Parathyroid adenoma (tissue), 2 donors: ENCODE results near the gene ZNF688.

Experiments used
- H2AFZ ChIP-seq: fragments of 300-600 bp; sonication (generic); one replicate; pipeline ENCODE4 v1.7.0; 2017; ENCODE audit warnings: antibody characterized with exemption, mild to moderate bottlenecking
- H3K27ac ChIP-seq: fragments of 300-600 bp; sonication (generic); one replicate; pipeline ENCODE4 v1.7.0; 2017
- H3K27me3 ChIP-seq: fragments of 300-600 bp; sonication (generic); one replicate; pipeline ENCODE4 v1.7.0; 2017; ENCODE audit warnings: low read length; ENCODE audit not compliant: control insufficient read depth, insufficient read depth
- H3K36me3 ChIP-seq: fragments of 300-600 bp; sonication (generic); one replicate; pipeline ENCODE4 v1.7.0; 2017; ENCODE audit warnings: low read length; ENCODE audit not compliant: control insufficient read depth, insufficient read depth
- H3K4me1 ChIP-seq: fragments of 300-600 bp; sonication (generic); one replicate; pipeline ENCODE4 v1.7.0; 2017; ENCODE audit warnings: control low read depth
- H3K4me2 ChIP-seq: fragments of 300-600 bp; sonication (generic); one replicate; pipeline ENCODE4 v1.7.0; 2017; ENCODE audit warnings: low read length
- H3K4me3 ChIP-seq: fragments of 300-600 bp; sonication (generic); one replicate; pipeline ENCODE4 v1.7.0; 2017; ENCODE audit warnings: low read depth, low read length
- H3K79me2 ChIP-seq: fragments of 300-600 bp; sonication (generic); one replicate; pipeline ENCODE4 v1.7.0; 2017; ENCODE audit warnings: control low read depth
- H3K9ac ChIP-seq: fragments of 300-600 bp; sonication (generic); one replicate; pipeline ENCODE4 v1.7.0; 2017; ENCODE audit warnings: mild to moderate bottlenecking
- H3K9me3 ChIP-seq: fragments of 300-600 bp; sonication (generic); one replicate; pipeline ENCODE4 v1.7.0; 2017; ENCODE audit warnings: low read length; ENCODE audit not compliant: control insufficient read depth
- TF ChIP-seq, protein P1 (sequence below): fragments of 300-600 bp; sonication (generic); IDR thresholded peaks from one replicate; pipeline ENCODE4 v1.7.0; 2017; ENCODE audit warnings: antibody characterized with exemption, mild to moderate bottlenecking
- donor health status: primary hyperparathyroidism.

The ZNF688 gene

DNA sequence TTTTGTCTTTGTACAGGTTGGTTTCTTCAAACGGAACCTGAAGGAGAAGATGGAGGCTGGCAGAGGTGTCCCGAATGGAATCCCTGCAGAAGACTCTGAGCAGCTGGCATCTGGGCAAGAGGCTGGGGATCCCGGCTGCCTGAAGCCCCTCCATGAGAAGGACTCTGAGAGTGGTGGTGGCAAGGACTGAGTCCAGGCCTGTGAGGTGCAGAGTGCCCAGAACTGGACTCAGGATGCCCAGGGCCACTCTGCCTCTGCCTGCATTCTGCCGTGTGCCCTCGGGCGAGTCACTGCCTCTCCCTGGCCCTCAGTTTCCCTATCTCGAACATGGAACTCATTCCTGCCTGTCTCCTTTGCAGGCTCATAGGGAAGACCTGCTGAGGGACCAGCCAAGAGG, 50.0 kb downstream of the ZNF688 start:
- no peak overlapping the region for H3K4me3 ChIP-seq
- H3K4me2 ChIP-seq: no peak overlapping the region
- H2AFZ ChIP-seq: no peak overlapping the region
- peaks cover 5% of the 10 kb centered on the region for H3K4me1 ChIP-seq
- H3K27ac ChIP-seq: no peak overlapping the region
- TF ChIP-seq, protein P1, sequence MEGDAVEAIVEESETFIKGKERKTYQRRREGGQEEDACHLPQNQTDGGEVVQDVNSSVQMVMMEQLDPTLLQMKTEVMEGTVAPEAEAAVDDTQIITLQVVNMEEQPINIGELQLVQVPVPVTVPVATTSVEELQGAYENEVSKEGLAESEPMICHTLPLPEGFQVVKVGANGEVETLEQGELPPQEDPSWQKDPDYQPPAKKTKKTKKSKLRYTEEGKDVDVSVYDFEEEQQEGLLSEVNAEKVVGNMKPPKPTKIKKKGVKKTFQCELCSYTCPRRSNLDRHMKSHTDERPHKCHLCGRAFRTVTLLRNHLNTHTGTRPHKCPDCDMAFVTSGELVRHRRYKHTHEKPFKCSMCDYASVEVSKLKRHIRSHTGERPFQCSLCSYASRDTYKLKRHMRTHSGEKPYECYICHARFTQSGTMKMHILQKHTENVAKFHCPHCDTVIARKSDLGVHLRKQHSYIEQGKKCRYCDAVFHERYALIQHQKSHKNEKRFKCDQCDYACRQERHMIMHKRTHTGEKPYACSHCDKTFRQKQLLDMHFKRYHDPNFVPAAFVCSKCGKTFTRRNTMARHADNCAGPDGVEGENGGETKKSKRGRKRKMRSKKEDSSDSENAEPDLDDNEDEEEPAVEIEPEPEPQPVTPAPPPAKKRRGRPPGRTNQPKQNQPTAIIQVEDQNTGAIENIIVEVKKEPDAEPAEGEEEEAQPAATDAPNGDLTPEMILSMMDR: no peak
- H3K9ac ChIP-seq: no peak overlapping the region
- no peaks in the 10 kb centered on the region for H3K36me3 ChIP-seq
- H3K27me3 ChIP-seq: no peaks in the 10 kb centered on the region
- H3K9me3 ChIP-seq: no peaks in the 10 kb centered on the region
- no peaks in the 10 kb centered on the region for H3K79me2 ChIP-seq
